Memory B cell (primary cell): ENCODE data around the gene ZNF536.

Source experiments
- ATAC-seq: fragments of 150-1000 bp; cut with Tn5 transposase; 2 replicates; pipeline ENCODE4 v1.10.0; 2021; ENCODE audit warnings: low read depth, mild to moderate bottlenecking, moderate library complexity
- DNase-seq, 2 donors: peaks; one replicate each; pipeline ENCODE4 v3.0.0; 2022; ENCODE audit warnings: low spot score in 2 of 2
- H3K27ac Mint-ChIP-seq: one replicate; pipeline ENCODE4 v1.8.0; 2022; ENCODE audit warnings: mild to moderate bottlenecking, moderate library complexity, mixed read lengths
- H3K27me3 Mint-ChIP-seq: one replicate; pipeline ENCODE4 v1.8.0; 2022; ENCODE audit warnings: mixed read lengths
- H3K36me3 Mint-ChIP-seq: one replicate; pipeline ENCODE4 v1.8.0; 2022; ENCODE audit warnings: mild to moderate bottlenecking, mixed read lengths
- H3K4me1 Mint-ChIP-seq: one replicate; pipeline ENCODE4 v1.8.0; 2022; ENCODE audit warnings: mixed read lengths
- H3K4me3 Mint-ChIP-seq: one replicate; pipeline ENCODE4 v1.8.0; 2022; ENCODE audit warnings: mild to moderate bottlenecking, moderate library complexity, mixed read lengths
- H3K9me3 Mint-ChIP-seq: one replicate; pipeline ENCODE4 v1.8.0; 2022; ENCODE audit warnings: mixed read lengths

Gene ZNF536

GRCh38 chr19:30364866-30365800 is 7.1 kb upstream of the ZNF536 start:
- DNase-seq (no peak), ATAC-seq (no peak)
- no peaks in the 10 kb centered on the region for H3K4me1 Mint-ChIP-seq
- H3K4me3 Mint-ChIP-seq = no peak overlapping the region
- peaks cover 3% of the 10 kb centered on the region for H3K27me3 Mint-ChIP-seq
- no peak overlapping the region for H3K27ac Mint-ChIP-seq
- no peaks in the 10 kb centered on the region for H3K36me3 Mint-ChIP-seq
- H3K9me3 Mint-ChIP-seq = peaks cover 4% of the 10 kb centered on the region

GRCh38 chr19:30366282-30366681 is 5.9 kb upstream of the ZNF536 start:
- ATAC-seq (no peak), DNase-seq (no peak)
- Mint-ChIP-seq H3K27ac (no peak overlapping the region), H3K4me3 (no peak overlapping the region), H3K9me3 (peaks cover 4% of the 10 kb centered on the region), H3K36me3 (no peaks in the 10 kb centered on the region), H3K27me3 (no peaks in the 10 kb centered on the region), H3K4me1 (no peaks in the 10 kb centered on the region)

GRCh38 chr19:30367006-30367405 is 5.2 kb upstream of the ZNF536 start:
- H3K27me3 Mint-ChIP-seq = no peaks in the 10 kb centered on the region
- H3K4me1 Mint-ChIP-seq = no peaks in the 10 kb centered on the region
- H3K36me3 Mint-ChIP-seq = no peaks in the 10 kb centered on the region
- DNase-seq (no peak), ATAC-seq (no peak)
- no peak overlapping the region for H3K27ac Mint-ChIP-seq
- H3K9me3 Mint-ChIP-seq = peaks cover 4% of the 10 kb centered on the region
- no peak overlapping the region for H3K4me3 Mint-ChIP-seq

GRCh38 chr19:30367421-30367820 is 4.8 kb upstream of the ZNF536 start:
- Mint-ChIP-seq H3K27me3 (no peaks in the 10 kb centered on the region), H3K9me3 (peaks cover 4% of the 10 kb centered on the region), H3K4me3 (no peak overlapping the region), H3K4me1 (no peaks in the 10 kb centered on the region), H3K27ac (no peak overlapping the region), H3K36me3 (no peaks in the 10 kb centered on the region)
- no peak for ATAC-seq
- DNase-seq = no peak

GRCh38 chr19:30369833-30370232 is 2.4 kb upstream of the ZNF536 start:
- Mint-ChIP-seq H3K4me3 (no peak overlapping the region), H3K4me1 (no peaks in the 10 kb centered on the region), H3K27me3 (no peaks in the 10 kb centered on the region), H3K36me3 (no peaks in the 10 kb centered on the region), H3K9me3 (peaks cover 4% of the 10 kb centered on the region), H3K27ac (no peak overlapping the region)
- ATAC-seq (no peak), DNase-seq (no peak)

GRCh38 chr19:30371161-30371836 is 885 bp upstream of the ZNF536 start:
- no peaks in the 10 kb centered on the region for H3K4me1 Mint-ChIP-seq
- H3K27me3 Mint-ChIP-seq = peaks cover 9% of the 10 kb centered on the region

GRCh38 chr19:30373593-30373992 is 1.4 kb downstream of the ZNF536 start:
- ATAC-seq = no peak
- Mint-ChIP-seq H3K4me1 (no peaks in the 10 kb centered on the region), H3K27ac (no peak overlapping the region), H3K9me3 (no peaks in the 10 kb centered on the region), H3K4me3 (no peak overlapping the region), H3K27me3 (peaks cover 11% of the 10 kb centered on the region), H3K36me3 (no peaks in the 10 kb centered on the region)
- DNase-seq = no peak

More at GRCh38 chr19:30371161-30371836, 885 bp upstream of the ZNF536 start:
- Mint-ChIP-seq H3K9me3 (peaks cover under 1% of the 10 kb centered on the region), H3K4me3 (no peak overlapping the region), H3K27ac (no peak overlapping the region), H3K36me3 (no peaks in the 10 kb centered on the region)
- no peak for ATAC-seq
- DNase-seq = no peak

- H3K27me3 Mint-ChIP-seq = peaks cover 11% of the 10 kb centered on the region
- H3K27ac Mint-ChIP-seq = no peak overlapping the region
- ATAC-seq (no peak), DNase-seq (no peak)
- H3K9me3 Mint-ChIP-seq = no peaks in the 10 kb centered on the region
- H3K36me3 Mint-ChIP-seq = no peaks in the 10 kb centered on the region
- no peak overlapping the region for H3K4me3 Mint-ChIP-seq
- H3K4me1 Mint-ChIP-seq = no peaks in the 10 kb centered on the region
These were observed 2.3 kb downstream of the ZNF536 start for GRCh38 chr19:30374539-30374864.

GRCh38 chr19:30374865-30375552 is 2.8 kb downstream of the ZNF536 start:
- Mint-ChIP-seq H3K36me3 (no peaks in the 10 kb centered on the region), H3K4me3 (no peak overlapping the region), H3K9me3 (no peaks in the 10 kb centered on the region), H3K27ac (no peak overlapping the region), H3K4me1 (no peaks in the 10 kb centered on the region), H3K27me3 (peaks cover 11% of the 10 kb centered on the region)
- ATAC-seq (no peak), DNase-seq (no peak)

- H3K36me3 Mint-ChIP-seq = no peaks in the 10 kb centered on the region
- no peaks in the 10 kb centered on the region for H3K9me3 Mint-ChIP-seq
- no peak overlapping the region for H3K27ac Mint-ChIP-seq
- DNase-seq = no peak
- H3K27me3 Mint-ChIP-seq = peaks cover 11% of the 10 kb centered on the region
- H3K4me3 Mint-ChIP-seq = no peak overlapping the region
- H3K4me1 Mint-ChIP-seq = no peaks in the 10 kb centered on the region
- no peak for ATAC-seq
These were observed 3.4 kb downstream of the ZNF536 start for GRCh38 chr19:30375553-30376031.

- ATAC-seq = no peak
- DNase-seq = no peak
- no peaks in the 10 kb centered on the region for H3K9me3 Mint-ChIP-seq
- no peaks in the 10 kb centered on the region for H3K36me3 Mint-ChIP-seq
- H3K27me3 Mint-ChIP-seq = peaks cover 11% of the 10 kb centered on the region
- H3K27ac Mint-ChIP-seq = no peak overlapping the region
- H3K4me3 Mint-ChIP-seq = no peak overlapping the region
- no peaks in the 10 kb centered on the region for H3K4me1 Mint-ChIP-seq
These were observed 4.1 kb downstream of the ZNF536 start for GRCh38 chr19:30376272-30376671.

GRCh38 chr19:30376826-30377425 is 4.7 kb downstream of the ZNF536 start:
- Mint-ChIP-seq H3K27me3 (peaks cover 11% of the 10 kb centered on the region), H3K4me1 (no peaks in the 10 kb centered on the region), H3K36me3 (no peaks in the 10 kb centered on the region), H3K9me3 (no peaks in the 10 kb centered on the region), H3K4me3 (no peak overlapping the region), H3K27ac (no peak overlapping the region)
- ATAC-seq (no peak), DNase-seq (no peak)

- Mint-ChIP-seq H3K27ac (no peak overlapping the region), H3K27me3 (peaks cover 11% of the 10 kb centered on the region), H3K4me1 (no peaks in the 10 kb centered on the region), H3K36me3 (no peaks in the 10 kb centered on the region), H3K9me3 (no peaks in the 10 kb centered on the region), H3K4me3 (no peak overlapping the region)
- ATAC-seq (no peak), DNase-seq (no peak)
These were observed 6.5 kb downstream of the ZNF536 start for GRCh38 chr19:30378701-30379100.
